OCI-LY7 (cell line): ENCODE results near the gene S100A4.

ENCODE experiments used
- EZH2phosphoT487 ChIP-seq: fragments of 200-600 bp; sonication (generic); IDR thresholded peaks from 2 replicates; pipeline ENCODE4 v1.6.1; 2018; ENCODE audit warnings: low read depth, borderline replicate concordance, mild to moderate bottlenecking, mixed run types, antibody characterized with exemption, low read length, moderate library complexity, mixed read lengths
- TF ChIP-seq, protein P1 (sequence below): fragments of 200-600 bp; sonication (generic); conservative IDR thresholded peaks from 2 replicates; pipeline ENCODE4 v1.5.1; 2014; ENCODE audit warnings: mild to moderate bottlenecking, antibody characterized with exemption, low read length, moderate library complexity, mixed read lengths

DNA sequence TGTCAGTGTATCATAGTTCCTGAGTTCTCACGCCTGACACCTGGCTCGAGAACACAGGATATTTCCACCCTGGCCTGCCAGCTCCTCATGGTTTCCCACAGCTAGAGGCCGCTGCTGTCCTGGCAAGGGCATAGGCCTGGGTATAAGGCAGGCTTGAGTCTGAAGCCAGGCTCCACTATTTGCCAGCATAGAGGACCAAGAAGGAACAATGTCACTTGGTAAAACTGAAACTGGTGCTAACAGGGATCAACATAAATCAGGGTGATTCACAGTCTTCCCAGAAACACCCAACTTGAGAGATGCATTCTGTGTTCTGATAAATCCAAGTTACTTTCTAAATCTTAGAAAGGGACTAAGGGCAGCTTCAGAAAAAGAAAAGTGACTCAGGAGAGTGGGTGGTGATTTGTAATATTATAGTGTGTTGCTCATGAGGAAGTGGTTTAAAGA is 27.0 kb upstream of the S100A4 start:
- TF ChIP-seq, protein P1, sequence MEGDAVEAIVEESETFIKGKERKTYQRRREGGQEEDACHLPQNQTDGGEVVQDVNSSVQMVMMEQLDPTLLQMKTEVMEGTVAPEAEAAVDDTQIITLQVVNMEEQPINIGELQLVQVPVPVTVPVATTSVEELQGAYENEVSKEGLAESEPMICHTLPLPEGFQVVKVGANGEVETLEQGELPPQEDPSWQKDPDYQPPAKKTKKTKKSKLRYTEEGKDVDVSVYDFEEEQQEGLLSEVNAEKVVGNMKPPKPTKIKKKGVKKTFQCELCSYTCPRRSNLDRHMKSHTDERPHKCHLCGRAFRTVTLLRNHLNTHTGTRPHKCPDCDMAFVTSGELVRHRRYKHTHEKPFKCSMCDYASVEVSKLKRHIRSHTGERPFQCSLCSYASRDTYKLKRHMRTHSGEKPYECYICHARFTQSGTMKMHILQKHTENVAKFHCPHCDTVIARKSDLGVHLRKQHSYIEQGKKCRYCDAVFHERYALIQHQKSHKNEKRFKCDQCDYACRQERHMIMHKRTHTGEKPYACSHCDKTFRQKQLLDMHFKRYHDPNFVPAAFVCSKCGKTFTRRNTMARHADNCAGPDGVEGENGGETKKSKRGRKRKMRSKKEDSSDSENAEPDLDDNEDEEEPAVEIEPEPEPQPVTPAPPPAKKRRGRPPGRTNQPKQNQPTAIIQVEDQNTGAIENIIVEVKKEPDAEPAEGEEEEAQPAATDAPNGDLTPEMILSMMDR = peak; percentile 95
- no peak for TF ChIP-seq EZH2phosphoT487
